Activated naive CD4-positive, alpha-beta T cell treated with anti-CD3 and anti-CD28 coated beads, Interleukin-2, amount 50 U/mL, for 72 hours (primary cell): Measurements from ENCODE around the gene CMBL. TPM values are rescaled to one million over a fixed set of nuclear protein-coding genes. Genes with fewer than 3 reads are reported as not detected.

Experiments
- ATAC-seq, 2 donors: fragments of 150-1000 bp; cut with Tn5 transposase; 2 replicates each; pipeline ENCODE4 v1.10.0; 2021; ENCODE audit warnings: mild to moderate bottlenecking in 2 of 2, moderate library complexity in 2 of 2
- DNase-seq, 2 donors: peaks; one replicate each; pipeline ENCODE4 v3.0.0; 2021 to 2022; ENCODE audit warnings: low spot score in 2 of 2
- H3K27ac Mint-ChIP-seq, 2 donors: one replicate each; pipeline ENCODE4 v1.8.0; 2022; ENCODE audit warnings: mild to moderate bottlenecking in 2 of 2, mixed read lengths in 2 of 2
- H3K36me3 Mint-ChIP-seq, 2 donors: one replicate each; pipeline ENCODE4 v1.8.0; 2022; ENCODE audit warnings: mixed read lengths in 2 of 2
- H3K9me3 Mint-ChIP-seq, 2 donors: one replicate each; pipeline ENCODE4 v1.8.0; 2022; ENCODE audit warnings: mixed read lengths in 2 of 2
- total RNA-seq, 2 donors: library from RNA; stranded (reverse); gene quantifications; one replicate each; pipeline ENCODE4 v1.2.3, GENCODE V29; 2022

CMBL gene
- total RNA-seq, 2 donors from 2014 or later = 0.80 to 1.7 TPM

DNA sequence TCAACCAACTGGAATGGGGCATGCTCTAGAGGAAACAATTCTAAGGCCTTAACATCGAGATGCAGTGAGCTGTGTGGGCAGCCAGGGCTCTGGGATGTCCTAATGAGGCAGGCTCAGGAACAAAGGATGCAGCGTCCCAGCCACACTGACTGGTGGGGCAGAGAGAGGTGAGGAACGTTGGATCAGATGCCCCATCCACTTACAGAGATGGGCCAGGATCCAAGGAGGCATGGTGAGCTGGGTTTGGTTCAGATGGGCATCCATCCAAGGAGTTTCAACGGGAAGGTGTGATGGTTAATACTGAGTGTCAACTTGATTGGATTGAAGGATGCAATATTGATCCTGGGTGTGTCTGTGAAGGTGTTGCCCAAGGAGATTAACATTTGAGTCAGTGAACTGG, 30.3 kb upstream of the CMBL start:
- H3K36me3 Mint-ChIP-seq = peaks cover 0 to 6% of the 10 kb centered on the region in 2 donors
- ATAC-seq (no peak), DNase-seq (no peak)
- no peaks in the 10 kb centered on the region for H3K9me3 Mint-ChIP-seq
- no peak overlapping the region for H3K27ac Mint-ChIP-seq

DNA sequence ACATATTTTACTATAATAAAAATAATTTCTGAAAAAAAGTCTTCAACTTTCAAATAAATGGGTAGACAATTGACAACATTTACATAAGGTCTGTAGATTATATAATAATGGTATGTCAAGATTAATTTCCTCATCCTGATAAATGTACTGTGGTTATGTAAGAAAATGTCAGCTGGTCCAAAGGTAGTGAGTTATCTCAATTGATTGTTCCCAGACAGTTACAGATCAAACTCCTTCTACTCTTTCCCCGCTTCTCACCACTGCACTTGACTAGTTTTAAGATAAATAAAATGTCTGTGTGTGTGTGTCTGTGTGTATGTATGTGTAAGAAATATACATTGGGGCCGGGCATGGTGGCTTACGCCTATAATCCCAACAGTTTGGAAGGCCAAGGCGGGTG, 29.4 kb upstream of the CMBL start:
- Mint-ChIP-seq H3K9me3 (no peaks in the 10 kb centered on the region), H3K27ac (no peak overlapping the region), H3K36me3 (peaks cover 0 to 6% of the 10 kb centered on the region in 2 donors)
- DNase-seq (no peak), ATAC-seq (no peak)

DNA sequence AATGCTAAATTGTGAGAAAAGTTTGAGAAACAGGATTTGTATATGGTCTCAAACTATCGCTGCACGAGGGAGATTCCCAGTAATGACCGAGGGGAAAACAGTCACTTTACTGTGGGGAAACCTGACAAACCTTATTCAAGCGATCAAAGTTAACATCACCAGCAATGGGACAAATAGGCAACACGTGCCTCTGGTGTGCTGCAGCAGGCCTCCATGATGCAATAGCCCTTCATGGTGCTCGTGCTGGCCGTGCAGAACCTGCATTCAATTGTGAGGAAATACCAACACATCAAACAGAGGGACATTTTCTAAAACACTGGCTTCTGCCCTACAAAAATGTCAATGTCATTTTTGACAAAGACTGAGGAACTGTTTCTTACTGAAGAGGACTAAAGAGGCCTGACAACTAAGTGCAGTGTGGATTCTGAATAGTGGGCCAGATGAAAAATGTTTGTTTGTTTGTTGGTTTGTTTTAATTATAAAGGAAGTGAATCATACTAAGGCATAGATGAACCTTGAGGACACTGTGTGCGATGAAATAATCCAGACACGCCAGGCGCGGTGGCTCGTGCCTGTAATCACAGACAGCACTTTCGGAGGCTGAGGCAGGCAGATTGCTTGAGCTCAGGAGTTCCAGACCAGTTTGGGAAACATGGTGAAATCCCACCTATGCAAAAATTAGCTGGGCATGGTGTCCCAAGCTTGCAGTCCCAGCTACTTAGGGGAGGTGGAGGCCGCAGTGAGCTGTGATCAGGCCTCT, 28.2 kb upstream of the CMBL start:
- no peak for DNase-seq
- Mint-ChIP-seq H3K9me3 (no peaks in the 10 kb centered on the region), H3K27ac (no peak overlapping the region), H3K36me3 (peaks cover 0 to 6% of the 10 kb centered on the region in 2 donors)
- no peak for ATAC-seq

DNA sequence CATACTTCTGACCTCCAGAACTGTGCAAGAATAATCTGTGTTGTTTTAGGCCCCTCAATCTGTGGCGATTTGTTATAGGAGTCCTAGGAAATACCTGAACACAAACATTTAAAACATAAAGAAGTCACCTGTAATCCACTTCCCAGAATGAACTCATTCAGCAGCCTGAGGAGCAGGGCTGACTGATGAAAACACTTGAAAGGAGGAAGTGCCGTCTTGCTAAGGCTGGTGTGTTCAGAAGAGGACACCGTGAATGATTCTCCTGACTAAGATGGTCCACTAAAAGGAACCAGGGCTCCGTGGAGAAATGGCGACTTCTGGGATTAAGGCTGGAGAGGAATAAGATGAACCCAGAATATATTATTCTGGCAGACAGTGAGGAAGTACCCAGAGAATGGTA, 27.1 kb upstream of the CMBL start:
- peaks cover 0 to 6% of the 10 kb centered on the region in 2 donors for H3K36me3 Mint-ChIP-seq
- DNase-seq = no peak
- no peaks in the 10 kb centered on the region for H3K9me3 Mint-ChIP-seq
- ATAC-seq = no peak
- no peak overlapping the region for H3K27ac Mint-ChIP-seq

DNA sequence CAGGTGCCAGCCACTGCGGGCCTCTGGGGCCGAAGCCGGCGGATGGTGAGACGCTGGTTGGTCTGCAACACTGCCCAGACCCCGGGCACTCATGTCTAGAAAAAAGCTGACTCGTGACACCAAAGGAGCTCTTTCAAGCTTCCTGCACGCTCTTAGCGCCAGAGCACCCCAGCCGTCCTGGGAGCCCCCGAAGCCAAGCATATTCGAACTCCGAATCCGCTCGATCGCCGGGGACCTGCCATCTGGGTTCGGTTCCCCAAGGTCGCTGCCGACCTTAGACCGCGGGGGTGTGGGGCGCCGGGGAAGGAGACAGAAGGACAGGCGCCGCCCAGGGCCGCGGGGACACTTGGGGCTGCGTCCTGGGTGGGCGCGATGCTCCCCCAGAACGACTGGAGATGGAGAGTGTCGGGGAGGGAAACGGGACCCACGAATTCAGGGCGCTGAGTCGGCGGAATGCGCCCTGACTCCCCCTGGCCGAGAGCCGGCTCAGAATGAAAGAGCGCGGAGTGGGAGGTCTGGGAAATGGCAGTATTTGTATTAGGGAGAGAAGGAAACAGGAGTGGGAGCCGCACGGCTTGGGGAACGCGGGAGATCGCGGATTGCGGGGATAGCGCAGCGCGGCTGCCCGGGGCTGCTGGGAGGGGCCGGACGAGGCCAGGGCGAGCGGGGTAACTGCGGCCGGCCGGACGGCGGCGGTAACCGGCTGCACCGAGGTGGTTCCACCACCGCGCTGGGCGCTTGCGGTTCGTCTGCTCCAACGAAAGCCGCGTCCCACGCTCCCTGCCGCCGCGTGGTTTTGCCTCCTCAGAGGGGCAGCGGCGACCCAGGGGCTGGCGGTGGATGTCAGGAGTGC, 25.7 kb upstream of the CMBL start:
- peak; percentile 50 to 56 for ATAC-seq
- H3K36me3 Mint-ChIP-seq = peaks cover 0 to 6% of the 10 kb centered on the region in 2 donors
- DNase-seq = peak in 1 of 2 donors; percentile 19
- H3K27ac Mint-ChIP-seq = no peak overlapping the region
- no peaks in the 10 kb centered on the region for H3K9me3 Mint-ChIP-seq

DNA sequence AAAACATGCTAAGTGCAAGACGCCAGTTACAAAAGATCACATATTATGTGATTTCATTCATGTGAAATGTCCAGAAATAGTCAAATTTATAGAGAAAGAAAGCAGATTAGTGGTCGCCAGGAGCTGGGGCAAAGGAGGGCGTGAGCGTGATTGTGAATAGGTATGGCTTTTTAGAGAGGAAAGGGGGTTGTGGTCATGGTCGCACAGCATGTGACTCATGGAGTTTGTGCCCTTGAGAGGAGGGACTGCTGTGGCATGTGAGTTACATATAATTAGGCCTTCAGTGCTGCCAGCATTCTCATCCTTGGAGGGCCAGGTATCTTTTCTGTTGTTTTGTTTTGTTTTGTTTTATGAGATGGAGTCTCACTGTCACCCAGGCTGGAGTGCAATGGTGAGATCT, 24.6 kb upstream of the CMBL start:
- Mint-ChIP-seq H3K36me3 (peaks cover 0 to 6% of the 10 kb centered on the region in 2 donors), H3K27ac (no peak overlapping the region), H3K9me3 (no peaks in the 10 kb centered on the region)
- no peak for ATAC-seq
- no peak for DNase-seq

DNA sequence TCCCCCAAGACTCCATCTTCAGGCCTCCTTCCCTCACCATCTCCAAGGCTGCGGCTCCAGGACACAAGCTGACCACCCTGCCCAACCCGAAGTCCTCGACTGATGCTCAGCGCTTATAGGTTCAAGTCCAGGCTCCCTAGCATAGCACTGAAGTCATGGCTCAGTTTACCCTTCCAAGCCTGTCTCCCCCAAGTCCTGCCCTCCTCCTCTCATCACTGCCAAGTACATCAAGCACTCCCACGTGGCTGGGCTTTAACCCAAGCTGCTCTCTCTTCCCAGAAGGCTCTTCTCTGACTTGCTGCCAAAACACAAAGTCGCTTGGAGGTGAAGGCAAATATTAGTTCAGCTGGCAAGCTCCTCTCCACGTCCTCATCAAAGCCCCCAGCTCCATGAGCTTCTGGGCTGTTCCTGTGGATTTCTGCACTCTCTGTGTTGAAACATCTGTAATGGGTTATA, 23.7 kb upstream of the CMBL start:
- Mint-ChIP-seq H3K36me3 (peaks cover 0 to 6% of the 10 kb centered on the region in 2 donors), H3K9me3 (no peaks in the 10 kb centered on the region), H3K27ac (no peak overlapping the region)
- DNase-seq (no peak), ATAC-seq (no peak)

DNA sequence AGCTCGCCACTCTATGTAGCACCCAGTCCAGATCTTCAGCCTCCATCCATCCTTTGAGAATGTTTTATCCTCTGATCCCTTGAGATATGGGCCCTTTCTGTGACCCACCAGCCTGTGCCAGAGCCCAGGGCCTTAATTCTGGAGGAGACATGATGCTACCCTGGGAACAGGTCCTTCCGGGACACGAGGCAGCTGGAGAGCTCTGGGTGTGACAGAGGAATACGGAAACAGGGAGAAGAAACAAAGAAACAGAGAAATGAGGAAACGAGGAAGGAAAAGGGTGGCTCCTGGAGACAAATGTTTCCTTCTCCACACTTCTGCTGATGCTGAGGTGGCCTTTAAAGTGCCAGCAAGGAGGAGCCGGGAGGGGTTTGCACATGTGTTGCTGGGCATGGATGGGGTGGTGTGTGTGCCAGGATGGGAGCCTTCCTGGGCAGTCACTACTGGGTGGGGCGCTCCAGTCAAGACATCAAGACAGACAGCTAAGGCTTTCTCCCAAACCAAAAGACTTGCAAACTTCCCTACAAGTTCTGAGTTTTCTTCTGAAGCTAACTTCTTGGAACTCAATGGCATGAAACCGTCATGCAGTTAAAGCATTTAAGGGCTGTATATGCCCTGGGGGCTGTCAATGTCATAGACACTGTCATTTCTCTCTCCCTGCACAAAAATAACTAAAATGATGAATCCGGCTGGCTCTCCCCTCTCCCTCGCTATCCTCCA, 23.0 kb upstream of the CMBL start:
- DNase-seq (no peak), ATAC-seq (no peak)
- no peak overlapping the region for H3K27ac Mint-ChIP-seq
- H3K36me3 Mint-ChIP-seq = peaks cover 0 to 6% of the 10 kb centered on the region in 2 donors
- no peaks in the 10 kb centered on the region for H3K9me3 Mint-ChIP-seq

DNA sequence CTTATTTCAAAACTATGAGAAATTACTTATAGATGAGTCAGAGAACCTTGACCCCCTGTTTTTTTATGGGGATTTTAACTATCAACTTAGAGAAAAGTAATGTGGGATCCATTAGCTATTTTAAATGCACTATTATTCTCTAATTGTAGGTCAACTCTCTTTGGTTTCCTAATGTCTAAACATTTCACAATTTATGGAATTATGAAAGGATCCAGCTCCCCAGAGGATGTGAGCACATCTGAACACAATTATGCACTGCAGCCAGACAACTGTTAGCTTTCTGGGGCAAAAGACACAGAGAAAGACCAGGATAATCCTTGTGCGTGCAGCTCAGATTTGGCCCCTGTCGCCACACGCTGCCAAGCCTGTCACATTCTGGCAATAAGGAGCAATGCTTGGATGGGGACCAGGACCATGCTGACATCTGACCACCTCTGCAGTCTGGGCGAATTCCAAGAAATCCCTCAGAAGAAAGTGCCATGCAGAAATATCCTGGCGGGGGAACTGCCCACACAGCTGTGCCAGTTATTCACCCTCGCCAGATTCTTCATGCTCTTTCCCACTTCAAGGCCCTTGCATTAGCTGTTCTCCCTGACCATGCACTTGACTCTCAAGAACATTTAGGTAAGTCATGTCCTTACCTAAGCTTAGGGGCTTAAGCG, 22.2 kb upstream of the CMBL start:
- Mint-ChIP-seq H3K36me3 (peaks cover 0 to 6% of the 10 kb centered on the region in 2 donors), H3K27ac (no peak overlapping the region), H3K9me3 (no peaks in the 10 kb centered on the region)
- DNase-seq (no peak), ATAC-seq (no peak)

DNA sequence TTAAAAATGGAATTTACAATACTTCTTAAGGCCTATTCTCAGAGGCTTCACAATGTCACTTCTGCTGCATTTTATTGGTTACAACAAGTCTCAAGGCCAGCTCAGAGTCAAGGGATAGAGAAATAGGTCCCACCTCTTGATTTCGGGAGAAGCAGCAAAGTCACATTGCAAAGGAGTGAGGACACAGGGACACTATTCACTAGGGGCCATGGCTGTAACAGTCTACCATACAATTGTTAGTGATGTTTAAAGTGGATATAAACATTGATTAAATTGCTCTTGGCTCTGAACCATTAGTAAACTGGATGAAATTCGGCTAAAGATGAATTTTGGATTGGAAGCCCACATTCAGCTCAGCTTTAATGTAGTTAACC, 21.7 kb upstream of the CMBL start:
- ATAC-seq (no peak), DNase-seq (no peak)
- Mint-ChIP-seq H3K9me3 (no peaks in the 10 kb centered on the region), H3K36me3 (peaks cover 0 to 6% of the 10 kb centered on the region in 2 donors), H3K27ac (no peak overlapping the region)

DNA sequence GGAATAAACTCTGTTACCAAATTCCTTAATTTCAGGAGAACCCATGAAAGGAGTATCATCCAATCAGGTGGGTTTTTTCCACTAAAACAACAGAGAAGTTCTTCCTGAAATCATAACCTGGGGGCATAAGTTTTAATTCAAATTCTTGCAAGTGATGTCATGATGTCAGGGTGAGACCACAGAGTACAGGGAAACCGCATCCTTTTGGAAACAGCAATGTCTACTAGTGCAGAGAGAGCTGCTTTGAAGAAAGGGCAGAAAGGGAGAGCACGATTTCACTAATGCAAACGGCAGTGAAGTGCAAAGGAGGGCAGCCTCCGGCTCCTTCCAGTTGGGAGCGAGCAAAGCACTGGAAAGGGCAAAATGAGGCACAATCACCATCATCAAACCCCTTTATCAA, 20.6 kb upstream of the CMBL start:
- DNase-seq (no peak), ATAC-seq (no peak)
- H3K27ac Mint-ChIP-seq = no peak overlapping the region
- H3K36me3 Mint-ChIP-seq = peaks cover 0 to 2% of the 10 kb centered on the region in 2 donors
- H3K9me3 Mint-ChIP-seq = no peaks in the 10 kb centered on the region

DNA sequence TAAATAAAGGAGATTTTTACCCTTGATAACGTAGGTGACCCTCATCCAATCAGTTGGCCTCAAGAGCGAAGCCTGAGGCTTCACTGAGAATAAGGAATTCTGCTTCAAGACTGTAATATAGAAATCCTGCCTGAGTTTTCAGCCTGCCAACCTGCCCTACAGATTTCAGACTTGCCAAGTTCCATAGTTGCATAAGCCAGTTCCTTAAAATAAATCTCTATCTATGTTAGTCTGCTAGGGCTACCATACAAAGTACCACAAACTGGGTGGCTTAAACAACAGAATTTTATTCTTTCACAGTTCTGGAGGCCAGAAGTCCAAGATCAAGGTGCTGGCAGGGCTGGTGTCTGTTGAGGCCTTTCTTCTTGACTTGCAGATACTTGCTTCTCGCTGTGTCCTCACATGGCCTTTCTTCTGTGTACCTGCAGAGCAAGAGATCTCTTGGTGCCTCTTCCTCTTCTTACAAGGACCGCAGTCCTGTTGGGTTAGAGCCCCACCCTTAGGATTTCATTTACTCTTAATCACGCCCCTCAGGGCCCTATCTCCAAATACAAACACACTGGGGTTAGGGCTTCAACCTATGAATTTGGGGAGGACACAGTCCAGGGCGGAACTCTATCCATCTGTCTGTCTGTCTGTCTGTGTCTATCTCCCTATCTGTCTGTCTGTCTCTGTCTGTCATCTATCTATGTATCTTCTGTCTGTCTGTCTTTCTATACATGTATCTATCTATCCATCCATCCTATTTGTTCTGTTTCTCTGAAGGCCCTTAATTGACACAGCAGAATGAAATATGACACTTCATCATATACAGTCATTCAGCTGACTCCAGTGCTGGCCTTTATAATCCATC, 17.0 kb upstream of the CMBL start:
- no peaks in the 10 kb centered on the region for H3K9me3 Mint-ChIP-seq
- no peak for DNase-seq

DNA sequence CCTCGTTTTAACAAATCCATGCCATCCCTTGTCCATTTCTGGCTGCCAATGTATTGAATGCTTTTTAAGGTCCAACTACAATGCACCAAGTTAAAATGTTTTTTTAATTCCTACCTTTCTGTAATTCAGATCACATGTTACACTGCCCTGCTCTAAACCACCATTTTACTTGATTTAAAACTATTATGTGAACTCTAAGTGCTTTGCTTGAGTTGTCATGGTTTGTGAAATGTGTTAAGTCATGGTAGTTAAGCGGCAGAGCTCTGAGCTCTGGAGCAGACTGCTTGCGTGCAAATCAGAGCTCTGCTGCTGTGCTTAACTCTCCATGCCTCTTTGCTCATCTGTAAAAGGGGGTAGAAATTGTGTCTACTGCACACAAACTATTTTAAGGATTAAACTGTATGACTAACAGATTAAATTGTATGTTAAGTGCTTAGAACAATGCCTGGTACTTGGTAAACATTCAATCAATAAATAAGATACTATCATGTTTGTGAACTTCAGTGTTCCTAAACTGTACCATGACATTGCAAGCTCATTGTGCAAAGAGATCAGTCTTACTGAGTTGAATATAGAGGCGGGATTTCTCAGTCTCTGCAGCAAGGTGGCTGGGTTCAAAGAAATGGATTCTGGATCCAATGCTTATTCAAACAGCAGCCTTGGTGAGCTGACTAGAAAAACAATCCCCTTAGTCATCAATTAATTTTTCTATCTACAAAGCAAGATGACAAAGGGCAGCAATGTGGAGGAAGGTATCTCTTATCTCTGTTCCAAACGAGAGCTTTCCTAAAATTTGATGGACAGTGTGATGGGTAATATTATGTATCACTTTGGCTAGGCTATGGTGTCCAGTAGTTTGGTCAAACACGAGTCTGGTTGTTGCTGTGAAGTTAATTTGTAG, 16.1 kb upstream of the CMBL start:
- no peaks in the 10 kb centered on the region for H3K36me3 Mint-ChIP-seq

More for the DNA sequence above, 17.0 kb upstream of the CMBL start:
- Mint-ChIP-seq H3K36me3 (no peaks in the 10 kb centered on the region), H3K27ac (no peak overlapping the region)
- ATAC-seq = no peak

DNA sequence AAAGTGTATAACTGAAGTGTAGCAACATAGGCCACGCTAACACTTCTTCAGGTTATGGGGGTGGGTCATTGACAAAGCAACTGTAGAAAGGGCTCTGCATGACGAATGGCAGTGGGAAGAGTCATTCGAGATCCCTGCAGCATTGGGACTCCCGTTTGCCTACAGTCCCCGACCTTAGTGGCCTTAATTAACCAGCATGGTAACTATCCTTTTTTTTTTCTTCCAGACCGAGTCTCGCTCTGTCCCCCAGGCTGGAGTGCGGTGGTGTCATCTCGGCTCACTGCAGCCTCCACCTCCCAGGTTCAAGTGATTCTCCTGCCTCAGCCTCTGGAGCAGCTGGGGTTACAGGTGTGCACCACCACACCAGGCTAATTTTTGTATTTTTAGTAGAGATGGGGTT, 14.2 kb upstream of the CMBL start:
- ATAC-seq (no peak), DNase-seq (no peak)
- no peak overlapping the region for H3K27ac Mint-ChIP-seq
- H3K9me3 Mint-ChIP-seq = no peaks in the 10 kb centered on the region
- H3K36me3 Mint-ChIP-seq = no peaks in the 10 kb centered on the region

More for the DNA sequence above, 16.1 kb upstream of the CMBL start:
- no peak for DNase-seq
- no peak overlapping the region for H3K27ac Mint-ChIP-seq
- no peaks in the 10 kb centered on the region for H3K9me3 Mint-ChIP-seq
- ATAC-seq = no peak

DNA sequence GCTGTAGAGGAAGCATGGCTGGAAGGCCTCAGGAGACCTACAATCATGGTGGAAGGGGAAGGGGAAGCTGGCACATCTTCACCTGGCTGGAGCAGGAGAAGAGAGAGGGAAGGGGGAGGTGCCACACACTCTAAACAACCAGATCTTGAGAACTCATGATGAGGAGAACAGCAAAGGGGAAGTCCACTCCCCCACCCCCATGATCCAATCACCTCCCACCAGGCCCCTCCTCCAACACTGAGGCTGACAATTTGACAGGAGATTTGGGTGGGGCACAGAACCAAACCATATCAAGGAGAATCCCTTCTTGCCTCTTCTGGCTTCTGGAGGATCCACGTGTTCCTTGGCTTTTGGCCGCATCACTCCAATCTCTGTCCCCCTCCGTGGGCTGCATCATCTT, 13.1 kb upstream of the CMBL start:
- no peak overlapping the region for H3K27ac Mint-ChIP-seq
- no peaks in the 10 kb centered on the region for H3K9me3 Mint-ChIP-seq
- no peaks in the 10 kb centered on the region for H3K36me3 Mint-ChIP-seq
- DNase-seq (no peak), ATAC-seq (no peak)
